CMK (cell line): ENCODE data around the gene IGF1R.

Experiments used
- DNase-seq: peaks from one replicate; pipeline ENCODE4 v3.0.0-alpha.2; 2010; ENCODE audit warnings: low read depth

The IGF1R gene

GRCh38 chr15:98648654-98649471, 524 bp downstream of the IGF1R start:
- DNase-seq, result peak; percentile 29

GRCh38 chr15:98649472-98650416, 1.4 kb downstream of the IGF1R start:
- DNase-seq, result peak; percentile 24

DNA sequence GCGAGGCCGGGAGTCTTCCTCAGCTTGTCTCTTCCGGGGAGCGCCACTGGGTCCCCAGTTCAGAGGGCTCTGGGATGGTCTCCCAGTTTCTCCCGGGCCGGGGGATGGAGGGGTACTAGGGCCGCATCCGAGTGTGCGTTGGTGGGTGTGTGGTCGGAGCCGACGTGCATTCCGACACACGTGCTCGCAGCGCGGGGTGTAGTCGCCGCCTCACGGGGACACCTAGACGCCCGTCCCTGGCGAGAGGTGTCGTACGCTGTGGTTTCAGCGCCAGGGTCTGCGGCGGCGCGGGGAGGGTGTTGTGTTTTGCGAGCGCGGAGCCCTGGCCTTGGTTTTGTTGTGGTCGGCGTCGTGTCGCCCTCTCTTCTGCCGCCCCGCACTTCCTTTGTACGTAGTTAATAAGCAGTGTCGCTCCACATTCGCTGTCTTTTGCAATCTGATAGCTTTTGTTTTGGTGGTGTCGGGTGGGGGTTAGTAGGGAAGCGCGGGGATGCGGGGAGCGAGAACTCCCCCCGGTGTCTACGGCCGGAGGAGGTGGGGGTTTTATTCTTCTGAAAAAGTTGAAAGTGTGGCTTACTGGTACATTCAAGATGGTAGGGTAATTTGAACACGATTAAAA, 2.2 kb downstream of the IGF1R start:
- DNase-seq, result no peak

- DNase-seq, result no peak
Measured at GRCh38 chr15:98651036-98651481, 2.7 kb downstream of the IGF1R start.

DNA sequence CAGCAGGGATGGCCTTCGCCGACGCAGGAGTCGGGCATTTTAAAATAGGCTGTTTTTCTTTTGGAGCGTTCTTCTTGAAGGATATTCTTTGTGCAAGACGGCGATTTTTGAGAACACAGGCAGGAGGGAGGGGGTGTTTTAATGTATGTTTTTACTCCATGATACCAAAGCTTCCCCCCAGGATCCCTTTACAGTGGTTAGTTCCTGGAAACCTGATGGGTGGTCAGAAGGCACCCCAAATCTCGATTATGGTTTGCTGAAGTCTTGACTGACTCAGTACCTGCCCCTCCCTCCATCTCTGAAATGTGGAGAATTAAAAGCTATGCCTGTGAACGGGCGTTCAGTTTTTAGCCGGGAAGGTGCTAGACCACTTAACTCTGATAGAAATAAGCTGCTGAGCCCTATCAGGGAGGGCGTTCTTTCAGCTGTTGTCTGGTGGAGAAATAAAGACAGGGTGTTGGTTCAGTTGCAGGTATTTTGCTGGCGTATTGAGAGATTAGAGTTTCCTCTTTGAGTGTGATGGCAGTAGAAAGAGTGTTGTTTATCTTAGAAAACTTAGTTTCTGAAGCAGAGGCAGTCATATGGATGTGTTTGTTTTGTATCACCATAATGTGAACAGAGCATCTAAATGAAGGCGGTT, 3.4 kb downstream of the IGF1R start:
- no peak for DNase-seq

GRCh38 chr15:98653686-98654085, 5.3 kb downstream of the IGF1R start:
- no peak for DNase-seq

DNA sequence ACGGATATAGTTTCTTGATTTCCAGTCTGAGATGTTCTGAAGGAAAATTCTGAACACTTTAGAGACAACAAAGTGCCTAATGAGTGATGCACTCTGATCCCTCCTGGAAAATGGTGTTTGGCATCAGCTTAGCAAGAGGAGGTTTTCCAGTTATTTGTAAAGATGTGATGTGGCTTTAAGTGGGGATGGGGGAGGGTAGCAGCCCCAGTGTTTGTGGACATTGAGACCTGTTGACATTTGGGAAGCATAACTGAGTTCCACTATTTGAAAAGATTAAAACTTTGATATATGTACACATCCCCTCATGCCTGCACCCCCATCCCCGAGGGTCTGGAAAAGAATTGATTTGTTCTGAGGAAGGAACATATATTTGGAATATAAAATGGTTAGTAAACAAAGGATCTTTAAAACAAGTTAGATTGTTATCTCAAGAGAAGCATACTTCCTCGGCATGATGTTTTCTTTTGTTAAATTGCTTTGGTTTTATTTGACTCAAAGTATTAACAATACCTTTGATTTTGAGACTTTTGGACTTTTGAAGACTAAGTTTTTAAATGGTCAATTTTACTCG, 6.5 kb downstream of the IGF1R start:
- DNase-seq, result no peak

DNA sequence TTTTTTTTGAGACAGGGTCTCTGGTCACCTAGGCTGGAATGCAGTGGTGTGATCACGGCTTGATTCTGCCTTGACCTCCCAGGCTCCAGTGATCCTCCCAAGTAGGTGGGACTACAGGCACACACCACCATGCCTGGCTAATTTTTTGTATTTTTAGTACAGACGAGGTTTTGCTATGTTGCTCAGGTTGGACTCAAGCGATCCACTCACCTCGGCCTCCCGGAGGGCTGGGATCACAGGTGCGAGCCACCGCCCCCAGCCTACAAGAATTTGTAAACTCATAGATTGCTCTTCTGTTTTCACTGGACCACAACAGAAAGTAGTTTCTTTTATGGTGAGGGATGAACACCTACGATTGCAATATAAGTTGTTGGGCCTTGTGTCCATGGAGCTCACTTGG, 7.4 kb downstream of the IGF1R start:
- no peak for DNase-seq

DNA sequence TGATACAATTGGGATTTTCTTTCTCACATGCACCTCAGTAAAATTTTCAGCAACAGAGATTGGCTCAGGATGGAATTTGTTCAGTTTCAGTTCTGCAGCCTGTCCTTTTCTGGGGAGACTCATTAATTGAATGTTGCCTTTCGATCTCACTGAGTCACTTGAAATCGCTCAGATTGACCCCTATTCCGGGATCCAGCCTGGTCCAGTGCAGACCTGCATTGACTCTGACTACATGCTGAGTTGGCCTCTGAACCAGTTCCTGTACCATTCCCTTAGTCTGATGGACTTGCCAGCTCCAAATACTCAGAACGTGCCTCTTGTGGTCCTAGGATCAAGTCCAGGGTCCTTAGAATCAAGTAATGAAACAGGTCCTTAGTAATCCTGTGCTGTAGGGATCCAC, 9.4 kb downstream of the IGF1R start:
- DNase-seq, result no peak

DNA sequence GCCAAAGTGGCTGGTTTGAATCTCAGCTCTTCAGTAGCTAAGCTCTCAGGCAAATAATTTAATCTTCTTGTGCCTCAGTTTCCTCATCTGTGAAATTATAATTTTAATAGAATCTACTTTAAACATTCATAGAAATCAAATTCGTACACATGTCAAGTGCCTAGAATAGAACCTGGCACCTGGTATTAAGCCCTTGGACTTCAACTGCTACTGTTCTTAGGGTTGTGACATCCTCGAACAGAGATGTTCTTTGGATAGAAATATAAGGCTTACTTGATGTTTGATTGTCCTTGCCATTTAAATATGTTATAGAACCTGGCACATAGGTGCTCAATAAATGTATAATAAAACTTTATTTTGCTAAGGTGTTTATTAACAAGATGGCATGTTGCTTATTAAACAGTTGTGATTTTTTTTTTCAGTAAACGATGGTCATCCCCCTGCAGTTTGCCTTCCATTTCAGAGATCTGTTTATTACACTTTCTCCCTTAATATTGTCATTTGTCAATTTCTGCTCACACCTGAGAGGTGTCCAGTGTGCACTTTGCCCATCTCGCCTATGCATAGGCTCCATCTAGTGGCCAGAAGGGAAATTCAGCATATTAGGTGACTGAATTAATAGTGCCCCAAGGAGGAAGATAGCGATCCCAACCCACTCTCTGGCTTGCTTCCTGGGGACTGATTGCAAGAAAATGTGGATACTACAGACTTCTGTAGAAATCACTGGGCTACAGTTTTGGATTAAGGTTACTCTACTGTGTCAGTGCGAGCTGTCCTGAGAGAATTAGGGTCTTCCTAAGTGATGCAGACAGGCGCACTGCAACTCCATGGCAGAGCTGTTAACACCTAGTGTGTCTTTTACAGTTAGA, 10.7 kb downstream of the IGF1R start:
- peak; percentile 36 for DNase-seq

DNA sequence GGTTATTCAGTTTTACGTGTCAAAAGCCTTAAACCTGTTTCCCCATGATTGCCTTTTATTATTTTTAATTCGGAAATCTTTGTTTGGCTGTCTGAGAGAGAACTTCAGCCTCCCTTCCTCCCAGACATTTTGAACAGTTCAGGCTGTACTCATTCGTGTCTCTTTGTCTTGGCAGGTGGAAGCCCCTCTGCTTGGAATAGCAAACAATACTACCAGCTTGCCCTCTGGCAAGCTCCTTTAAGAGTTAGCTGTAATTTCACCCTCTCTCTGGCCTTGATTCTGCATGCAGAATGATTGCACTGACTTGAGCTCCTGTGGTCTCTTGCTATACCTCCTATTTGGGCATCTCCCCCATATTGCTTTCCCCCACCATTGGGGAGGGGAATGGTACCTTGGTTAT, 11.7 kb downstream of the IGF1R start:
- no peak for DNase-seq

DNA sequence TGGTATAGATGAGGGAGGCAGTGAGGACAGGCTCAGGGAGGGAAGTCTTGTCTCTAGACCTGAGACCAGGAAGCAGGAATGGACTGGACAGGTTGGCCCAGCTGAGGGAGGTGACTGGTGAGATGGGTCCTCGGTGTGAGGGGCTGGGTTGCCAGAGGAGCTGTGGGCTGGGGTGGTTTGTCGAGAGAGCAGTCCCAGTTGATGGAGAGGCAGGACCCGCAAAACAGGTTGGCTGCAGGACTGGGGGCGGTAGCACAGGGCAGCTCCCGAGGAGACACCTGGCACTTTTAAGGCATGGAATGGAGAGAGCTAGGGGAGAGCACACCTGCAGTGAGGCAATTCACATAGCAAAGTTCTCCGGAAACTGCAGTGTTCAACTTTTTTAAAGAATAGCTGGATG, 14.7 kb downstream of the IGF1R start:
- DNase-seq, result no peak

GRCh38 chr15:98663606-98664005, 15.3 kb downstream of the IGF1R start:
- no peak for DNase-seq

DNA sequence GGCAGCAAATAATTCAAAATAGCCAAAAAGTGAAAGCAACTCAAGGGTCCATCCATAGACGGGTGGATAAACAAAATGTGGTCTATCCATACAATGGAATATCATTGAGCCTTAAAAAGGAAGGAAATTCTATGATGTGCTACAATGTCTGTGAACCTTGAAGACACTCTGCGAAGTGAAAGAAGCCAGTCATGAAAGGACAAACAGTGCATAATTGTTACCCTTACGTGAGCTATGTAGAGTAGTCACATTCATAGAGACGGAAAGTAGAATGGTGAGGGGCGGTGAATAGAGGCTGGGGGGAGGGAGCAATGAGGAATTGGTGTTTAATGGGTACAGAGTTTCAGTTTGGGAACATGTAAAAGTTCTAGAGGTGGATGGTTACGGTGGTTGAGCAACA, 18.1 kb downstream of the IGF1R start:
- no peak for DNase-seq

DNA sequence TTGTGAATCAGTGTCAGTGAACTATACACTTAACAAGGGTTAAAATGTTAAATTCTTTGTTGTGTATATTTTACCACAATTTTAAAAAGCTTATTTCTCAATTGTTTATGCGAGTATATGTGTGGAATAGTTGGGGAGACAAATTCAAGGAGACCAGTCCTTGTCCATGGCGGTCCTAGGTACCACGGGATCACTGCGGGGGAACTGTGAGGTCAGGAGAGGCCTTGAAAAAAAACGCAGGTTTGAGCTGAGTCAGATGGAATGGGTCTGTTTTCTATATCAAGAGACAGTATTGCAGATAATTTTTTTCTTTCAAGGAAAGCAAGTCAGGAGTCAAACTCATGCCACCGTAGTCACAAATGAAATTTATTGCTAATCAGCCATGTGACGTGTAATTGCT, 18.5 kb downstream of the IGF1R start:
- no peak for DNase-seq

DNA sequence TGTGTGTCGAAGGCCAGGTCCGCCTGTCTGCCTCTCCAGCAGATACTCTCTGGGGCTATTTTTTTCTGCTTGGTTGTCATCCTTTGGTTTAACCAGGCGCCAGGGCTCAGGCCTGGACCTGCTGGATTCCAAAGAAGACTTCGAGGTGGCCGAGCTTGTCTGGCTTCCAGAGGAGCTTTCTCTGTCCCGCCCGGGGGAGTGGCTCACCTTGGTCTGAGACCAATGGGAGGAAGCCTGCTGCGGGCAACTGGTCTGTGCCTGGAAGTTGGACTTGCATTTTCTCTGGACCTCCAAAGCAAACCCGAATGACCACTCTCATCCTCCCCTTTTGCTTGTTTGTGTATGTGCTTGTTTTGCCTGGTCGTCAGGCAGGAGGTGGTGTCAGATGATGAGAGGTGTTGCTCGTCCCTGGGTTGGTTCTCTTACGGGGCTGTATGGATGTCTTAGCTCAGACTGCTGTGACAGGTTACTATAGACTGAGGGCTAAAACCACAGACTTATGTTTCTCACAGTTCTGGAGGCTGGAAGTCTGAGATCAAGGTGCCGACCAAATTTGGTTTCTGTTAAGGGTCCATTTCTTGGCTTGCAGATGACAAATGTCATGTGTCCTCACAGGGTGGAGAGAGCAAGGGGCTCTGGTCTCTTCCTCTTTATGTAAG, 19.3 kb downstream of the IGF1R start:
- no peak for DNase-seq

DNA sequence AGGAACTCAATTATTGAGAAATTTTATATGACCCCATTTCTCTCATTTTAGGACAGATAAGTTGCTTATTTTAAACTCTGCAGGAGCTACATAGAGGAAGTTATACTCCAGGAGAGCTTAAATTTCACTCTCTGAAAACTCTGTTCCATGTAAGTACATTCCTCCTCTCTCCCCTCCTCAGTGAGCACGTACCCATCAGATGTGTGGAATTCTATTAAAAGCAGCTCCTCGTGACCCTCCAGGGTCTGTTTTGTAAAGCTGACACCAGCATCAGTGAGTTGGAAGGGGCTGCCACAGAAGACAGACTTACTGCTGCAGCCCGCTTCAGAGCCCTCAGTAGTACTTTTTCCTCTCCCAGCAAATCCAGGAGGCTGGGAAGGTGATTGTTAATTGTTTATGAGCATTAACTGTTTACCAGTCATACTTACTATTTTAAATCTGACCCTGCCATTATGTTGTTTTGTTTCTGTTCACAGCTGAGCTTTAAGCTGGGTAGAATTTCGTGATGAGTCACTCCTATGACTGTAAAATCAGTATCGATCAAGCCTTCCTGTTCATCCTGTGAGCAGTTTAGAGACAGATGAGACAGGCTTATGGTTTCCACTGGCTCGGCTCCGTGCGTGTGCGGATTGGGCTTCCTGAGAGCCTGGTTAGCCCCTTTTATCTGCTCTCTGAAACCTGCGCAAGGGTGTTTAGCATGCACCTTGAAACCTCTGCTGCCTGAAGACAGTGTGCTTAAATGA, 20.4 kb downstream of the IGF1R start:
- no peak for DNase-seq

- no peak for DNase-seq
Measured at GRCh38 chr15:98669638-98670037, 21.3 kb downstream of the IGF1R start.
